DMS53 treated with DMSO at 0.1 percent for 48 hours (cell line): Measurements from ENCODE around the gene PRSS27.

Experiments used
- DNase-seq: peaks from one replicate; lab custom pipeline; 2025; ENCODE audit not compliant: unreplicated experiment; lab: John Stamatoyannopoulos, UW

The PRSS27 gene

GRCh38 chr16:2710021-2710710 is 9.9 kb downstream of the PRSS27 start:
- DNase-seq, result no peak

GRCh38 chr16:2709588-2709984 is 10.4 kb downstream of the PRSS27 start:
- no peak for DNase-seq

- DNase-seq, result no peak
Observed at GRCh38 chr16:2708955-2709587, 11.0 kb downstream of the PRSS27 start.

GRCh38 chr16:2708290-2708639 is 11.8 kb downstream of the PRSS27 start:
- no peak for DNase-seq

GRCh38 chr16:2707368-2708289 is 12.4 kb downstream of the PRSS27 start:
- DNase-seq, result no peak

- no peak for DNase-seq
Observed at GRCh38 chr16:2706611-2707311, 13.3 kb downstream of the PRSS27 start.

GRCh38 chr16:2706085-2706484 is 13.9 kb downstream of the PRSS27 start:
- DNase-seq, result no peak

GRCh38 chr16:2705351-2705750 is 14.7 kb downstream of the PRSS27 start:
- DNase-seq, result no peak

GRCh38 chr16:2704983-2705275 is 15.1 kb downstream of the PRSS27 start:
- DNase-seq, result no peak

GRCh38 chr16:2704166-2704982 is 15.7 kb downstream of the PRSS27 start:
- DNase-seq, result no peak

- DNase-seq, result no peak
Observed at GRCh38 chr16:2702871-2703745, 16.9 kb downstream of the PRSS27 start.

- DNase-seq, result no peak
Observed at GRCh38 chr16:2702438-2702825, 17.6 kb downstream of the PRSS27 start.

- DNase-seq, result no peak
Observed at GRCh38 chr16:2701713-2702437, 18.1 kb downstream of the PRSS27 start.

GRCh38 chr16:2701272-2701671 is 18.8 kb downstream of the PRSS27 start:
- DNase-seq, result no peak

- no peak for DNase-seq
Observed at GRCh38 chr16:2700786-2701185, 19.2 kb downstream of the PRSS27 start.

GRCh38 chr16:2699791-2700600 is 20.0 kb downstream of the PRSS27 start:
- no peak for DNase-seq

- DNase-seq, result no peak
Observed at GRCh38 chr16:2698965-2699750, 20.9 kb downstream of the PRSS27 start.
